Measurements from ENCODE around the gene FNIP1.
"Not testable (repeated sequence)": the region's sequence is repeated elsewhere in the genome, so short reads cannot be mapped to it uniquely, and the experiment has no call there.

FNIP1 gene

GRCh38 chr5:131751506-131751905 is 45.3 kb downstream of the FNIP1 start:
- H3K36me3 ChIP-seq (ENCODE audit: control insufficient read depth in 2 of 2, insufficient read depth in 2 of 2, low read length in 2 of 2): no peaks in the 10 kb centered on the region
- no peak overlapping the region for H3K27ac ChIP-seq (ENCODE audit: low read length)
- no peak overlapping the region for H3K9ac ChIP-seq (ENCODE audit: low read length in 2 of 2)
- no peaks in the 10 kb centered on the region for H3K27me3 ChIP-seq (ENCODE audit: control insufficient read depth in 1 of 2, insufficient read depth in 2 of 2, low read length in 2 of 2)
- no peak overlapping the region for H3K4me3 ChIP-seq (ENCODE audit: low read length in 2 of 2)
- no peaks in the 10 kb centered on the region for H3K4me1 ChIP-seq (ENCODE audit: control insufficient read depth, insufficient read depth, low read length)
- no peaks in the 10 kb centered on the region for H3K9me3 ChIP-seq (ENCODE audit: control insufficient read depth in 2 of 2, low read length in 2 of 2)

DNA sequence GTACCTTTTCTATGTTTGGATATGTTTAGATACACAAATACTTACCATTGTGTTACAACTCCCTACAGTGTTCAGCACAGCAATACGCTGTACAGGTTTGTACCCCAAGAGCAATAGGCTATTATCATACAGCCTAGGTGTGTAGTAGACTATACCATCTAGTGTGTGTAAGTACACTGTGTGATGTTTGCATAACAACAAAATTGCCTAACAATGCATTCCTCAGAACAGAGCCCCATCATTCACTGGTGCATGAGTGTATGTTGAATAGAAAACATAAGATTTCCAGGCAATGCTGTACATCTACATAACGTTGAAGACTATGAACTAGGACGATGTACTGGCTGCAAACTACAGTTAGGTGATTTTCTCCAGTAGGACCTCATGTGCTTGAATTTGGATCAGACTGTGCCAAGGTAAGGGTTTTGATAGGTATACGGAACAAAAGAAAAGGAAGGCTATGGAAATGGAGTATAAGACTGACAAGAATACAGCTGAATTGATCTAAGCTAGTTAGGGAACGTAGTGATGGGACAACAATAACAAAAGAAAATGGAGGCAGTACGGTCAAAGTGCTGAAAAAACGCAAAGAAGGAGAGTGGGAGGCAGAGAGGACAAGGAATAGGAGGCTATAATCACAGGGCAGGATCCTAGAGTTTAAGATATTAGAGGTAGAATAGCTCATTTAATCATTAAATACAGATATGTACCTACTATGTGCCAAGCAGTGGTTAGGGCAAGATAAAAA is 46.9 kb downstream of the FNIP1 start:
- H3K4me1 ChIP-seq (ENCODE audit: control insufficient read depth, insufficient read depth, low read length): no peaks in the 10 kb centered on the region

DNA sequence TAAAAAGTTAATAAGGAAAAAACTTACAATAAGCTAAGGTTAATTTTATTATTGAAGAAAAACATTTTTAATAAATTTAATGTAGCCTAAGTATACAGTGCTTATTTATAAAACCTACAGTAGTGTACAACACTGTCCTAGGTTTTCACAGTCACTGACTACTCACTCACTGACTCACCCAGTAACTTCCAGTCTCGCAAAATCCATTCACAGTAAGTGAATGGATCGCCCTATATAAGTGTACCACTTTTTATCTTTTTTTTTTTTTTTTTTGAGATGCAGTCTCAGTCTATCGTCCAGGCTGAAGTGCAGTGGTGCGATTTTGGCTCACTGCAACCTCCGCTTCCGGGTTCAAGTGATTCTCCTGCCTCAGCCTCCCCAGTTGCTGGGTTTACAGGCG is 47.7 kb downstream of the FNIP1 start:
- Histone ChIP-seq H3K9ac (ENCODE audit: low read length in 2 of 2) (no peak overlapping the region), H3K27me3 (ENCODE audit: control insufficient read depth in 1 of 2, insufficient read depth in 2 of 2, low read length in 2 of 2) (no peaks in the 10 kb centered on the region), H3K36me3 (ENCODE audit: control insufficient read depth in 2 of 2, insufficient read depth in 2 of 2, low read length in 2 of 2) (no peaks in the 10 kb centered on the region), H3K4me3 (ENCODE audit: low read length in 2 of 2) (no peak overlapping the region), H3K9me3 (ENCODE audit: control insufficient read depth in 2 of 2, low read length in 2 of 2) (no peaks in the 10 kb centered on the region), H3K4me1 (ENCODE audit: control insufficient read depth, insufficient read depth, low read length) (no peaks in the 10 kb centered on the region), H3K27ac (ENCODE audit: low read length) (no peak overlapping the region)

More for the DNA sequence above, 46.9 kb downstream of the FNIP1 start:
- Histone ChIP-seq H3K9me3 (ENCODE audit: control insufficient read depth in 2 of 2, low read length in 2 of 2) (no peaks in the 10 kb centered on the region), H3K27ac (ENCODE audit: low read length) (no peak overlapping the region), H3K27me3 (ENCODE audit: control insufficient read depth in 1 of 2, insufficient read depth in 2 of 2, low read length in 2 of 2) (no peaks in the 10 kb centered on the region), H3K9ac (ENCODE audit: low read length in 2 of 2) (no peak overlapping the region), H3K4me3 (ENCODE audit: low read length in 2 of 2) (no peak overlapping the region), H3K36me3 (ENCODE audit: control insufficient read depth in 2 of 2, insufficient read depth in 2 of 2, low read length in 2 of 2) (no peaks in the 10 kb centered on the region)

- Histone ChIP-seq H3K4me3 (ENCODE audit: low read length in 2 of 2) (no peak overlapping the region), H3K9me3 (ENCODE audit: control insufficient read depth in 2 of 2, low read length in 2 of 2) (no peaks in the 10 kb centered on the region), H3K9ac (ENCODE audit: low read length in 2 of 2) (no peak overlapping the region), H3K36me3 (ENCODE audit: control insufficient read depth in 2 of 2, insufficient read depth in 2 of 2, low read length in 2 of 2) (peaks cover 4% of the 10 kb centered on the region in 2 donors), H3K4me1 (ENCODE audit: control insufficient read depth, insufficient read depth, low read length) (no peaks in the 10 kb centered on the region), H3K27ac (ENCODE audit: low read length) (no peak overlapping the region), H3K27me3 (ENCODE audit: control insufficient read depth in 1 of 2, insufficient read depth in 2 of 2, low read length in 2 of 2) (no peaks in the 10 kb centered on the region)
Observed at GRCh38 chr5:131747180-131748105, 49.4 kb downstream of the FNIP1 start.

GRCh38 chr5:131746423-131746822 is 50.4 kb downstream of the FNIP1 start:
- no peaks in the 10 kb centered on the region for H3K9me3 ChIP-seq (ENCODE audit: control insufficient read depth in 2 of 2, low read length in 2 of 2)
- H3K9ac ChIP-seq (ENCODE audit: low read length in 2 of 2): no peak overlapping the region
- H3K4me1 ChIP-seq (ENCODE audit: control insufficient read depth, insufficient read depth, low read length): no peaks in the 10 kb centered on the region
- H3K27ac ChIP-seq (ENCODE audit: low read length): no peak overlapping the region
- no peak overlapping the region for H3K4me3 ChIP-seq (ENCODE audit: low read length in 2 of 2)
- peaks cover 4% of the 10 kb centered on the region in 2 donors for H3K36me3 ChIP-seq (ENCODE audit: control insufficient read depth in 2 of 2, insufficient read depth in 2 of 2, low read length in 2 of 2)
- H3K27me3 ChIP-seq (ENCODE audit: control insufficient read depth in 1 of 2, insufficient read depth in 2 of 2, low read length in 2 of 2): no peaks in the 10 kb centered on the region

DNA sequence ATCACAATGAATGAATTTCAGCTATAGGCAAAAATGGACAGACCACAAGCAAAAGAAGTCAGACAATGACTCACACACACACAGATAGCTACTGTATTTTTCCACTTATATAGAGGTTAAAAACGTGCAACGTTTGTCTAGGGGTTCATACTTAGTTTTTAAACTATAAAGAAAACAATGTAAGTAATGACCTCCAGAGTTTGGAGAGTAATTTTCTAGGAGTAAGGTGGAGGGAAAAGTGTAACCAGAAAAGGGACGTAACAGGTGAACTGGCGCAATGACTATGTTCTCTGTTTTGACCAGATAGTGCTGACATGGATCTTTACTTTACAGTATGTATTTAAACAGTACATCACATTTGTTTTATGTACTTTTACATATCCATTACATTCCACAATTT is 51.1 kb downstream of the FNIP1 start:
- H3K9me3 ChIP-seq (ENCODE audit: control insufficient read depth in 2 of 2, low read length in 2 of 2): no peaks in the 10 kb centered on the region
- H3K9ac ChIP-seq (ENCODE audit: low read length in 2 of 2): no peak overlapping the region
- H3K4me1 ChIP-seq (ENCODE audit: control insufficient read depth, insufficient read depth, low read length): no peaks in the 10 kb centered on the region
- no peak overlapping the region for H3K4me3 ChIP-seq (ENCODE audit: low read length in 2 of 2)
- H3K36me3 ChIP-seq (ENCODE audit: control insufficient read depth in 2 of 2, insufficient read depth in 2 of 2, low read length in 2 of 2): peaks cover 4 to 6% of the 10 kb centered on the region in 2 donors
- no peaks in the 10 kb centered on the region for H3K27me3 ChIP-seq (ENCODE audit: control insufficient read depth in 1 of 2, insufficient read depth in 2 of 2, low read length in 2 of 2)
- H3K27ac ChIP-seq (ENCODE audit: low read length): no peak overlapping the region

DNA sequence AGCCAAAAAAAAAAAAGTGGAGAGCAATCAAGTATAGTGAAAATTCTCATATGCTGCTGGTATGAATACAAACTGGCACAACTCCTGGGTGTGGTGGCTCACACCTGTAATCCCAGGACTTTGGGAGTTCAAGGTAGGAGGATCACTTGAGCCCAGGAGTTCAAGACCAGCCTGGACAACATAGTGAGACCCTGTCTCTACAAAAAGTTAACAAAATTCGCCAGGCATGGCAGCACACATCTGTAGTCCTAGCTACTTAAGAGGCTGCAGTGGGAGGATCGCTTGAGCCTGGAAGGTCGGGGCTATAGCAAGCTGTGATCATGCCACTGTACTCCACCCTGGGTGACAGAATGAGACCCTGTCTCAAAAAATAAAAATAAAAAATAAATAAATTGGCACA is 51.7 kb downstream of the FNIP1 start:
- no peaks in the 10 kb centered on the region for H3K4me1 ChIP-seq (ENCODE audit: control insufficient read depth, insufficient read depth, low read length)
- H3K36me3 ChIP-seq (ENCODE audit: control insufficient read depth in 2 of 2, insufficient read depth in 2 of 2, low read length in 2 of 2): peaks cover 4 to 11% of the 10 kb centered on the region in 2 donors
- H3K27ac ChIP-seq (ENCODE audit: low read length): no peak overlapping the region
- no peak overlapping the region for H3K9ac ChIP-seq (ENCODE audit: low read length in 2 of 2)
- H3K27me3 ChIP-seq (ENCODE audit: control insufficient read depth in 1 of 2, insufficient read depth in 2 of 2, low read length in 2 of 2): no peaks in the 10 kb centered on the region
- H3K4me3 ChIP-seq (ENCODE audit: low read length in 2 of 2): no peak overlapping the region
- H3K9me3 ChIP-seq (ENCODE audit: control insufficient read depth in 2 of 2, low read length in 2 of 2): no peaks in the 10 kb centered on the region

- H3K9ac ChIP-seq (ENCODE audit: low read length in 2 of 2): no peak overlapping the region
- H3K27ac ChIP-seq (ENCODE audit: low read length): no peak overlapping the region
- H3K4me3 ChIP-seq (ENCODE audit: low read length in 2 of 2): no peak overlapping the region
- no peaks in the 10 kb centered on the region for H3K27me3 ChIP-seq (ENCODE audit: control insufficient read depth in 1 of 2, insufficient read depth in 2 of 2, low read length in 2 of 2)
- peaks cover 6 to 15% of the 10 kb centered on the region in 2 donors for H3K36me3 ChIP-seq (ENCODE audit: control insufficient read depth in 2 of 2, insufficient read depth in 2 of 2, low read length in 2 of 2)
- no peaks in the 10 kb centered on the region for H3K4me1 ChIP-seq (ENCODE audit: control insufficient read depth, insufficient read depth, low read length)
- no peaks in the 10 kb centered on the region for H3K9me3 ChIP-seq (ENCODE audit: control insufficient read depth in 2 of 2, low read length in 2 of 2)
Observed at GRCh38 chr5:131740477-131740876, 56.3 kb downstream of the FNIP1 start.

DNA sequence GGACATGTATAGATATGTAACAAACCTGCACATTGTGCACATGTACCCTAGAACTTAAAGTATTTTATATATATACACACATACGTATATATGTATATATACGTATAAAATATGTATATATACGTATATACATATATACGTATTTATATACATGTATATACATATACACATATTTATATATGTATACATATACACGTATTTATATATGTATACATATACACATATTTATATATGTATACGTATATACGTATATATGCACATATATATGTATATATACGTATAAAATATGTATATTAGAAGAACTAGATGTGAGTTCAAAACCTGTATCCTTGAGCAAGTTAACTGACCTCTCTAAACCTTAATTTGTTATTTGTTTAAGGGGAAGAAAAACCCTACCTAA is 61.4 kb downstream of the FNIP1 start:
- Histone ChIP-seq H3K9ac (ENCODE audit: low read length in 2 of 2) (no peak overlapping the region), H3K27ac (ENCODE audit: low read length) (no peak overlapping the region), H3K36me3 (ENCODE audit: control insufficient read depth in 2 of 2, insufficient read depth in 2 of 2, low read length in 2 of 2) (peaks cover 2 to 6% of the 10 kb centered on the region in 2 donors), H3K9me3 (ENCODE audit: control insufficient read depth in 2 of 2, low read length in 2 of 2) (no peaks in the 10 kb centered on the region), H3K4me3 (ENCODE audit: low read length in 2 of 2) (no peak overlapping the region), H3K4me1 (ENCODE audit: control insufficient read depth, insufficient read depth, low read length) (no peaks in the 10 kb centered on the region), H3K27me3 (ENCODE audit: control insufficient read depth in 1 of 2, insufficient read depth in 2 of 2, low read length in 2 of 2) (no peaks in the 10 kb centered on the region)

DNA sequence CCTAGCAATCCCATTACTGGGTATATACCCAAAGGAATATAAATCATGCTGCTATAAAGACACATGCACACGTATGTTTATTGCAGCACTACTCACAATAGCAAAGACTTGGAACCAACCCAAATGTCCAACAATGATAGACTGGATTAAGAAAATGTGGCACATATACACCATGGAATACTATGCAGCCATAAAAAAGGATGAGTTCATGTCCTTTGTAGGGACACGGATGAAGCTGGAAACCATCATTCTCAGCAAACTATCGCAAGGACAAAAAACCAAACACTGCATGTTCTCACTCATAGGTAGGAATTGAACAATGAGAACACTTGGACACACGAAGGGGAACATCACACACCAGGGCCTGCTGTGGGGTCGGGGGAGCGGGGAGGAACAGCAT is 61.9 kb downstream of the FNIP1 start:
- not testable (repeated sequence) for H3K4me3 ChIP-seq (ENCODE audit: low read length in 2 of 2); H3K9ac ChIP-seq (ENCODE audit: low read length in 2 of 2); H3K27me3 ChIP-seq (ENCODE audit: control insufficient read depth in 1 of 2, insufficient read depth in 2 of 2, low read length in 2 of 2); H3K9me3 ChIP-seq (ENCODE audit: control insufficient read depth in 2 of 2, low read length in 2 of 2); H3K4me1 ChIP-seq (ENCODE audit: control insufficient read depth, insufficient read depth, low read length); H3K27ac ChIP-seq (ENCODE audit: low read length); H3K36me3 ChIP-seq (ENCODE audit: control insufficient read depth in 2 of 2, insufficient read depth in 2 of 2, low read length in 2 of 2)

GRCh38 chr5:131729292-131729691 is 67.5 kb downstream of the FNIP1 start:
- H3K27me3 ChIP-seq (ENCODE audit: control insufficient read depth in 1 of 2, insufficient read depth in 2 of 2, low read length in 2 of 2); H3K4me1 ChIP-seq (ENCODE audit: control insufficient read depth, insufficient read depth, low read length); H3K9me3 ChIP-seq (ENCODE audit: control insufficient read depth in 2 of 2, low read length in 2 of 2); H3K9ac ChIP-seq (ENCODE audit: low read length in 2 of 2); H3K4me3 ChIP-seq (ENCODE audit: low read length in 2 of 2); H3K36me3 ChIP-seq (ENCODE audit: control insufficient read depth in 2 of 2, insufficient read depth in 2 of 2, low read length in 2 of 2); H3K27ac ChIP-seq (ENCODE audit: low read length): not testable (repeated sequence)
